Natural killer cell (primary cell): ENCODE measurements around the gene TPST1. TPM values are rescaled to one million over a fixed set of nuclear protein-coding genes. Genes with fewer than 3 reads are reported as not detected.

ENCODE experiments used
- ATAC-seq, 3 donors: fragments of 150-1000 bp in 2 of 3; fragments of 200-7000 bp in 1 of 3; cut with Tn5 transposase; 1 replicate in 1 of 3; 2 replicates in 2 of 3; pipeline ENCODE4 v1.10.0; 2021; ENCODE audit warnings: mild to moderate bottlenecking in 2 of 3, moderate library complexity in 2 of 3
- DNase-seq, 2 donors: peaks; one replicate each; pipeline versions ENCODE4 v3.0.0 to v3.0.0-alpha.2; 2013 to 2021; ENCODE audit warnings: mixed read lengths in 1 of 2
- H3K27ac ChIP-seq: one replicate; pipeline ENCODE4 v1.5.1; 2013; ENCODE audit warnings: mild to moderate bottlenecking, low read length
- H3K27me3 ChIP-seq: one replicate; pipeline ENCODE4 v1.6.1; 2013; ENCODE audit warnings: low read length; ENCODE audit not compliant: control insufficient read depth, insufficient read depth
- H3K36me3 ChIP-seq: one replicate; pipeline ENCODE4 v1.6.1; 2013; ENCODE audit warnings: low read length; ENCODE audit not compliant: control insufficient read depth, insufficient read depth
- H3K4me1 ChIP-seq: one replicate; pipeline ENCODE4 v1.6.1; 2013; ENCODE audit warnings: low read length; ENCODE audit not compliant: control insufficient read depth, insufficient read depth
- H3K4me3 ChIP-seq: one replicate; pipeline ENCODE4 v1.5.1; 2013; ENCODE audit warnings: low read length
- H3K9me3 ChIP-seq: one replicate; pipeline ENCODE4 v1.6.1; 2013; ENCODE audit warnings: low read length; ENCODE audit not compliant: control insufficient read depth, insufficient read depth
- H3K27ac Mint-ChIP-seq, 2 donors: one replicate each; pipeline ENCODE4 v1.8.0; 2022; ENCODE audit warnings: mild to moderate bottlenecking in 2 of 2, mixed read lengths in 2 of 2, moderate library complexity in 1 of 2
- H3K27me3 Mint-ChIP-seq, 2 donors: one replicate each; pipeline ENCODE4 v1.8.0; 2022; ENCODE audit warnings: low read depth in 2 of 2, mixed read lengths in 2 of 2
- H3K36me3 Mint-ChIP-seq: one replicate; pipeline ENCODE4 v1.8.0; 2022; ENCODE audit warnings: mixed read lengths
- H3K4me1 Mint-ChIP-seq, 2 donors: one replicate each; pipeline ENCODE4 v1.8.0; 2022; ENCODE audit warnings: mixed read lengths in 2 of 2
- H3K4me3 Mint-ChIP-seq: one replicate; pipeline ENCODE4 v1.8.0; 2022; ENCODE audit warnings: mild to moderate bottlenecking, moderate library complexity, mixed read lengths
- H3K9me3 Mint-ChIP-seq, 2 donors: one replicate each; pipeline ENCODE4 v1.8.0; 2022; ENCODE audit warnings: mixed read lengths in 2 of 2
- WGBS: methylation state at CpG from one replicate; pipeline ENCODE4 v1.1.7; 2013; ENCODE audit warnings: missing lambda C conversion rate; ENCODE audit not compliant: insufficient coverage; 5-methylcytosine and 5-hydroxymethylcytosine counted together
- intact Hi-C: fragments of 100-400 bp; cut with micrococcal nuclease; formaldehyde crosslinking; loops from one replicate; pipeline ENCODE4 v1.14.2; 2022
- total RNA-seq, 4 donors: library from RNA; stranded (reverse); fragments of 120-200 nt in 1 of 4; gene quantifications; one replicate each; pipeline versions ENCODE4 v1.2.3 to v1.2.4, GENCODE V29; 2013 to 2022
- TF ChIP-seq, protein P1 (sequence below): fragments of 200-600 bp; IDR thresholded peaks from one replicate; pipeline ENCODE4 v1.8.0; 2022; ENCODE audit warnings: antibody characterized with exemption

Gene TPST1
- total RNA-seq, 3 donors from 2014 or later (not counting 1 experiment from before 2014, with no cell fraction given): 10.4 to 17.3 (median 14.3) TPM

DNA sequence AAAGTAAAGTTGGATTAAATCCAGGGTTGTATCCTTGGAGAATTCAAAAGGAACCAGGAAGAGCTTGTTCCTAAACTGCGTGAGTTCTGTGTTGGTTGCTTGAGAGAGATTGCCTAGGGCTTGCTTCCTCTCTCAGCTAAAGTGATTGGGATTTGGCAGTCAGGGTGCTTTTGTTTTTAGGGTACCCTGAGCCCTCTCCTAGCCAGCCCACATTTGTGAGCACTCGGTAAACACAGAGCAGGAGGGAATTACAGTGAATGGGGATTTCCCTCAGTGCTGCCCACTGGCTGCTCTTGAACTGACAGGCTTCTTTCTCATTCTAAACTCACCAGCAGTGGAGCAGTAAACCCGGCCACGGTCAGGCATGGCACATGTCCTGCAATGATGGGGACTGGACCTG lies 146.9 kb downstream of the TPST1 start:
- H3K27me3 Mint-ChIP-seq: peaks cover 0 to 6% of the 10 kb centered on the region in 2 donors
- ATAC-seq (no peak), DNase-seq (no peak)
- peaks cover 0 to 6% of the 10 kb centered on the region in 2 donors for H3K4me1 Mint-ChIP-seq
- H3K4me3 ChIP-seq: no peak overlapping the region
- H3K27ac Mint-ChIP-seq: no peak overlapping the region
- H3K4me1 ChIP-seq: peaks cover 3% of the 10 kb centered on the region
- H3K9me3 Mint-ChIP-seq: no peaks in the 10 kb centered on the region
- H3K27me3 ChIP-seq: no peaks in the 10 kb centered on the region
- TF ChIP-seq, protein P1, sequence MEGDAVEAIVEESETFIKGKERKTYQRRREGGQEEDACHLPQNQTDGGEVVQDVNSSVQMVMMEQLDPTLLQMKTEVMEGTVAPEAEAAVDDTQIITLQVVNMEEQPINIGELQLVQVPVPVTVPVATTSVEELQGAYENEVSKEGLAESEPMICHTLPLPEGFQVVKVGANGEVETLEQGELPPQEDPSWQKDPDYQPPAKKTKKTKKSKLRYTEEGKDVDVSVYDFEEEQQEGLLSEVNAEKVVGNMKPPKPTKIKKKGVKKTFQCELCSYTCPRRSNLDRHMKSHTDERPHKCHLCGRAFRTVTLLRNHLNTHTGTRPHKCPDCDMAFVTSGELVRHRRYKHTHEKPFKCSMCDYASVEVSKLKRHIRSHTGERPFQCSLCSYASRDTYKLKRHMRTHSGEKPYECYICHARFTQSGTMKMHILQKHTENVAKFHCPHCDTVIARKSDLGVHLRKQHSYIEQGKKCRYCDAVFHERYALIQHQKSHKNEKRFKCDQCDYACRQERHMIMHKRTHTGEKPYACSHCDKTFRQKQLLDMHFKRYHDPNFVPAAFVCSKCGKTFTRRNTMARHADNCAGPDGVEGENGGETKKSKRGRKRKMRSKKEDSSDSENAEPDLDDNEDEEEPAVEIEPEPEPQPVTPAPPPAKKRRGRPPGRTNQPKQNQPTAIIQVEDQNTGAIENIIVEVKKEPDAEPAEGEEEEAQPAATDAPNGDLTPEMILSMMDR: no peak
- no peaks in the 10 kb centered on the region for H3K9me3 ChIP-seq
- H3K27ac ChIP-seq: no peak overlapping the region
- H3K36me3 Mint-ChIP-seq: no peaks in the 10 kb centered on the region
- WGBS: 67% methylated on average over 4 of the region's 4 CpGs
- intact Hi-C loops: no loop called here
- no peak overlapping the region for H3K4me3 Mint-ChIP-seq
- no peaks in the 10 kb centered on the region for H3K36me3 ChIP-seq

GRCh38 chr7:66353547-66353946 lies 148.4 kb downstream of the TPST1 start:
- ATAC-seq (no peak), DNase-seq (no peak)
- H3K4me1 Mint-ChIP-seq: peaks cover 0 to 6% of the 10 kb centered on the region in 2 donors
- H3K27ac ChIP-seq: no peak overlapping the region
- no peaks in the 10 kb centered on the region for H3K36me3 Mint-ChIP-seq
- H3K4me3 ChIP-seq: no peak overlapping the region
- no peaks in the 10 kb centered on the region for H3K27me3 ChIP-seq
- H3K4me3 Mint-ChIP-seq: no peak overlapping the region
- no peaks in the 10 kb centered on the region for H3K9me3 Mint-ChIP-seq
- no peaks in the 10 kb centered on the region for H3K9me3 ChIP-seq
- H3K27ac Mint-ChIP-seq: no peak overlapping the region
- 96% methylated on average over 5 of the region's 5 CpGs for WGBS
- H3K36me3 ChIP-seq: no peaks in the 10 kb centered on the region
- TF ChIP-seq, protein P1: no peak
- H3K4me1 ChIP-seq: peaks cover 3% of the 10 kb centered on the region
- H3K27me3 Mint-ChIP-seq: peaks cover 0 to 6% of the 10 kb centered on the region in 2 donors
- intact Hi-C loops: no loop called here

DNA sequence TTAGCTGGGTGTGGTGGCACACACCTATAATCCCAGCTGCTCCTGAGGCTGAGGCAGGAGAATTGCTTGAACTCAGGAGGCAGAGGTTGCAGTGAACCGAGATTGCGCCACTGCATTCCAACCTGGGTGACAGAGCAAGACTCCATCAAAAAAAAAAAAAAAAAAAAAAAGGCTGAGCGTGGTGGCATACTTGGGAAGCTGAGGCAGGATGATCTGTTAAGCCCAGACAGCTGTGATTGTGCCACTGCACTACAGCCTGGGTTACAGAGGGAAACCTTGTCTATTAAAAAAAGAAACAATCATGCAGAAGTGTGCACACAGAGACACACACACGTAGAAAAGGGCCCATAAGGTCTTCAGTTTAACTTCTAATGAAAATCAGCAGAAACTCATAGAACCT lies 150.6 kb downstream of the TPST1 start:
- no peaks in the 10 kb centered on the region for H3K4me1 ChIP-seq

More for the DNA sequence above, 150.6 kb downstream of the TPST1 start:
- no peaks in the 10 kb centered on the region for H3K4me1 Mint-ChIP-seq
- Histone ChIP-seq H3K4me3 (no peak overlapping the region), H3K27ac (no peak overlapping the region), H3K27me3 (no peaks in the 10 kb centered on the region), H3K9me3 (no peaks in the 10 kb centered on the region), H3K36me3 (no peaks in the 10 kb centered on the region)
- H3K36me3 Mint-ChIP-seq: no peaks in the 10 kb centered on the region
- no peak for DNase-seq
- no peak overlapping the region for H3K27ac Mint-ChIP-seq
- no peak for ATAC-seq
- no peak overlapping the region for H3K4me3 Mint-ChIP-seq
- H3K27me3 Mint-ChIP-seq: peaks cover 0 to 2% of the 10 kb centered on the region in 2 donors
- no peaks in the 10 kb centered on the region for H3K9me3 Mint-ChIP-seq
- WGBS: 91% methylated on average over 4 of the region's 4 CpGs
- intact Hi-C loops: no loop called here
- TF ChIP-seq, protein P1: no peak
